HCT116 (cell line): ENCODE results near the gene ZNF99.

Experiments used
- ATF3 ChIP-seq: IDR thresholded peaks from 2 replicates; pipeline ENCODE4 v1.6.1; 2012
- JUND ChIP-seq: IDR thresholded peaks from 2 replicates; pipeline ENCODE4 v1.6.1; 2012
- MAX ChIP-seq: IDR thresholded peaks from 2 replicates; pipeline ENCODE4 v1.6.1; 2012
- POLR2A ChIP-seq: IDR thresholded peaks from 2 replicates; pipeline ENCODE4 v1.7.0; 2011; ENCODE audit warnings: borderline replicate concordance; ENCODE audit not compliant: insufficient read depth, insufficient read length; ENCODE audit errors: extremely low read depth
- POLR2AphosphoS5 ChIP-seq: IDR thresholded peaks from 2 replicates; pipeline ENCODE4 v1.6.1; 2011; ENCODE audit warnings: mild to moderate bottlenecking, low read depth, low read length, moderate library complexity
- RAD21 ChIP-seq: IDR thresholded peaks from 2 replicates; pipeline ENCODE4 v1.6.1; 2012; ENCODE audit warnings: low read depth, mild to moderate bottlenecking
- TF ChIP-seq, protein P1 (sequence below), 3 experiments: fragments of 200-600 bp in 1 of 3; sonication (generic) in 1 of 3; IDR thresholded peaks in 2 of 3; conservative IDR thresholded peaks in 1 of 3; 2 replicates each; pipeline ENCODE4 v1.5.1; 2012 to 2017; ENCODE audit warnings: low read depth in 2 of 3, low read length in 2 of 3, antibody characterized with exemption in 1 of 3, borderline replicate concordance in 1 of 3, control low read depth in 1 of 3, mild to moderate bottlenecking in 1 of 3, mixed read lengths in 1 of 3, mixed run types in 1 of 3, moderate library complexity in 1 of 3; ENCODE audit not compliant: insufficient read depth in 1 of 3
- TF ChIP-seq, protein P2 (sequence below): IDR thresholded peaks from 2 replicates; pipeline ENCODE4 v1.6.1; 2012; ENCODE audit warnings: low read depth

- TF ChIP-seq, protein P1, sequence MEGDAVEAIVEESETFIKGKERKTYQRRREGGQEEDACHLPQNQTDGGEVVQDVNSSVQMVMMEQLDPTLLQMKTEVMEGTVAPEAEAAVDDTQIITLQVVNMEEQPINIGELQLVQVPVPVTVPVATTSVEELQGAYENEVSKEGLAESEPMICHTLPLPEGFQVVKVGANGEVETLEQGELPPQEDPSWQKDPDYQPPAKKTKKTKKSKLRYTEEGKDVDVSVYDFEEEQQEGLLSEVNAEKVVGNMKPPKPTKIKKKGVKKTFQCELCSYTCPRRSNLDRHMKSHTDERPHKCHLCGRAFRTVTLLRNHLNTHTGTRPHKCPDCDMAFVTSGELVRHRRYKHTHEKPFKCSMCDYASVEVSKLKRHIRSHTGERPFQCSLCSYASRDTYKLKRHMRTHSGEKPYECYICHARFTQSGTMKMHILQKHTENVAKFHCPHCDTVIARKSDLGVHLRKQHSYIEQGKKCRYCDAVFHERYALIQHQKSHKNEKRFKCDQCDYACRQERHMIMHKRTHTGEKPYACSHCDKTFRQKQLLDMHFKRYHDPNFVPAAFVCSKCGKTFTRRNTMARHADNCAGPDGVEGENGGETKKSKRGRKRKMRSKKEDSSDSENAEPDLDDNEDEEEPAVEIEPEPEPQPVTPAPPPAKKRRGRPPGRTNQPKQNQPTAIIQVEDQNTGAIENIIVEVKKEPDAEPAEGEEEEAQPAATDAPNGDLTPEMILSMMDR (IDR thresholded peaks at IDR 0.05 in 2 of 3, conservative IDR thresholded peaks at IDR 0.05 in 1 of 3; ENCODE audit: borderline replicate concordance in 1 of 3, insufficient read depth in 1 of 3, low read depth in 2 of 3, low read length in 2 of 3): no peak
- TF ChIP-seq ATF3 (no peak), MAX (no peak), RAD21 (no peak), JUND (no peak), POLR2A (no peak), POLR2AphosphoS5 (no peak)
- TF ChIP-seq, protein P2, sequence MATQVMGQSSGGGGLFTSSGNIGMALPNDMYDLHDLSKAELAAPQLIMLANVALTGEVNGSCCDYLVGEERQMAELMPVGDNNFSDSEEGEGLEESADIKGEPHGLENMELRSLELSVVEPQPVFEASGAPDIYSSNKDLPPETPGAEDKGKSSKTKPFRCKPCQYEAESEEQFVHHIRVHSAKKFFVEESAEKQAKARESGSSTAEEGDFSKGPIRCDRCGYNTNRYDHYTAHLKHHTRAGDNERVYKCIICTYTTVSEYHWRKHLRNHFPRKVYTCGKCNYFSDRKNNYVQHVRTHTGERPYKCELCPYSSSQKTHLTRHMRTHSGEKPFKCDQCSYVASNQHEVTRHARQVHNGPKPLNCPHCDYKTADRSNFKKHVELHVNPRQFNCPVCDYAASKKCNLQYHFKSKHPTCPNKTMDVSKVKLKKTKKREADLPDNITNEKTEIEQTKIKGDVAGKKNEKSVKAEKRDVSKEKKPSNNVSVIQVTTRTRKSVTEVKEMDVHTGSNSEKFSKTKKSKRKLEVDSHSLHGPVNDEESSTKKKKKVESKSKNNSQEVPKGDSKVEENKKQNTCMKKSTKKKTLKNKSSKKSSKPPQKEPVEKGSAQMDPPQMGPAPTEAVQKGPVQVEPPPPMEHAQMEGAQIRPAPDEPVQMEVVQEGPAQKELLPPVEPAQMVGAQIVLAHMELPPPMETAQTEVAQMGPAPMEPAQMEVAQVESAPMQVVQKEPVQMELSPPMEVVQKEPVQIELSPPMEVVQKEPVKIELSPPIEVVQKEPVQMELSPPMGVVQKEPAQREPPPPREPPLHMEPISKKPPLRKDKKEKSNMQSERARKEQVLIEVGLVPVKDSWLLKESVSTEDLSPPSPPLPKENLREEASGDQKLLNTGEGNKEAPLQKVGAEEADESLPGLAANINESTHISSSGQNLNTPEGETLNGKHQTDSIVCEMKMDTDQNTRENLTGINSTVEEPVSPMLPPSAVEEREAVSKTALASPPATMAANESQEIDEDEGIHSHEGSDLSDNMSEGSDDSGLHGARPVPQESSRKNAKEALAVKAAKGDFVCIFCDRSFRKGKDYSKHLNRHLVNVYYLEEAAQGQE: no peak
Measured at GRCh38 chr19:22733691-22734090, 50.3 kb downstream of the ZNF99 start.
